Keratinocyte (primary cell): ENCODE results near the gene GTF3C1. TPM values are rescaled to one million over a fixed set of nuclear protein-coding genes. Genes with fewer than 3 reads are reported as not detected.

Experiments used
- DNase-seq: peaks from one replicate; pipeline ENCODE4 v3.0.0-alpha.2; 2011; ENCODE audit warnings: low read depth, missing footprints, low spot score
- FAIRE-seq: peaks from 2 replicates; lab custom pipeline; 2011; peaks lifted over from hg19 to GRCh38; lab: Jason Lieb, UNC
- H2AFZ ChIP-seq: 2 replicates; pipeline ENCODE4 v1.6.0; 2012; ENCODE audit warnings: low read length, control low read depth, inconsistent platforms; ENCODE audit not compliant: control insufficient read depth
- H3K27ac ChIP-seq: 2 replicates; pipeline ENCODE4 v1.5.1; 2011; ENCODE audit warnings: low read length; ENCODE audit not compliant: control insufficient read depth, insufficient read depth
- H3K27me3 ChIP-seq: 3 replicates; pipeline ENCODE4 v1.6.0; 2011; ENCODE audit warnings: low read length; ENCODE audit not compliant: control insufficient read depth, insufficient read depth; ENCODE audit errors: extremely low read depth
- H3K36me3 ChIP-seq, 2 experiments: 2 replicates in 1 of 2; 3 replicates in 1 of 2; pipeline ENCODE4 v1.5.1; 2011; ENCODE audit warnings: low read length in 2 of 2, mild to moderate bottlenecking in 1 of 2; ENCODE audit not compliant: control insufficient read depth in 2 of 2, insufficient read depth in 2 of 2; ENCODE audit errors: extremely low read depth in 1 of 2
- H3K4me1 ChIP-seq: 3 replicates; pipeline ENCODE4 v1.5.1; 2011; ENCODE audit warnings: low read length; ENCODE audit not compliant: control insufficient read depth, insufficient read depth; ENCODE audit errors: extremely low read depth
- H3K4me2 ChIP-seq: 3 replicates; pipeline ENCODE4 v1.6.0; 2011; ENCODE audit warnings: low read depth, low read length; ENCODE audit not compliant: control insufficient read depth, insufficient read depth; ENCODE audit errors: extremely low read depth
- H3K4me3 ChIP-seq, 3 experiments: fragments of 200-600 bp in 1 of 3; sonication (generic) in 1 of 3; 2 replicates in 2 of 3; 3 replicates in 1 of 3; pipeline ENCODE4 v1.5.1; 2011 to 2016; ENCODE audit warnings: low read length in 3 of 3, mild to moderate bottlenecking in 3 of 3, control low read depth in 2 of 3, inconsistent platforms in 1 of 3, low read depth in 1 of 3, mixed read lengths in 1 of 3, mixed run types in 1 of 3, moderate library complexity in 1 of 3; ENCODE audit not compliant: control insufficient read depth in 2 of 3, insufficient read depth in 2 of 3; ENCODE audit errors: extremely low read depth in 1 of 3
- H3K79me2 ChIP-seq: 2 replicates; pipeline ENCODE4 v1.6.0; 2012; ENCODE audit warnings: low read length; ENCODE audit not compliant: control insufficient read depth, insufficient read depth
- H3K9ac ChIP-seq: 3 replicates; pipeline ENCODE4 v1.6.0; 2011; ENCODE audit warnings: low read length; ENCODE audit not compliant: control insufficient read depth, insufficient read depth; ENCODE audit errors: extremely low read depth
- H3K9me1 ChIP-seq: 3 replicates; pipeline ENCODE4 v1.6.0; 2011; ENCODE audit warnings: low read length; ENCODE audit not compliant: control insufficient read depth, insufficient read depth; ENCODE audit errors: extremely low read depth
- H3K9me3 ChIP-seq: 2 replicates; pipeline ENCODE4 v1.5.1; 2012; ENCODE audit warnings: low read depth, low read length; ENCODE audit not compliant: control insufficient read depth
- H4K20me1 ChIP-seq: 3 replicates; pipeline ENCODE4 v1.6.0; 2011; ENCODE audit warnings: low read length; ENCODE audit not compliant: control insufficient read depth, insufficient read depth; ENCODE audit errors: extremely low read depth
- EZH2 ChIP-seq: IDR thresholded peaks from one replicate; pipeline ENCODE4 v1.6.1; 2012; ENCODE audit warnings: inconsistent platforms, mild to moderate bottlenecking, low read length, moderate library complexity
- dilution Hi-C: fragments of 300-500 bp; cut with MboI; formaldehyde crosslinking; loops from one replicate; pipeline ENCODE4 v1.7.0; 2020; ENCODE audit warnings: low sequenced_read_pairs; ENCODE audit not compliant: extremely low pct_ligation_motif_present
- polyA plus RNA-seq, 5 experiments: library from polyadenylated mRNA; depleted of rRNA in 3 of 5; stranded (reverse) in 3 of 5; stranded (forward) in 1 of 5; unstranded in 1 of 5; fragments of >200 nt; gene quantifications; 1 replicate in 1 of 5; 2 replicates in 3 of 5; 3 replicates in 1 of 5; pipeline versions ENCODE4 v1.2.1 to v1.2.3, GENCODE V29; 2011 to 2012; ENCODE audit warnings: missing spikeins in 2 of 5, low read depth in 1 of 5, low replicate concordance in 1 of 5
- TF ChIP-seq, protein P1 (sequence below), 3 experiments: IDR thresholded peaks in 1 of 3; conservative IDR thresholded peaks in 1 of 3; optimal IDR thresholded peaks in 1 of 3; 2 replicates in 2 of 3; 3 replicates in 1 of 3; pipeline versions ENCODE3 to v1.5.1; 2011; ENCODE audit warnings: low read length in 3 of 3, mild to moderate bottlenecking in 3 of 3, moderate library complexity in 2 of 3, control low read depth in 1 of 3, inconsistent platforms in 1 of 3; ENCODE audit not compliant: insufficient read depth in 2 of 3; ENCODE audit errors: extremely low read depth in 1 of 3

The GTF3C1 gene
- polyA plus RNA-seq, 1 donor (not counting 4 experiments of a cell fraction or from before 2014, with no cell fraction given), result 23.5 TPM

- FAIRE-seq (no peak), DNase-seq (no peak)
- no peaks in the 10 kb centered on the region for H4K20me1 ChIP-seq
- H2AFZ ChIP-seq, result no peak overlapping the region
- H3K4me1 ChIP-seq, result peaks cover 21% of the 10 kb centered on the region
- H3K9ac ChIP-seq, result no peak overlapping the region
- no peak overlapping the region for H3K4me3 ChIP-seq
- dilution Hi-C loops, result no loop called here
- no peak overlapping the region for H3K4me2 ChIP-seq
- peaks cover 0 to 12% of the 10 kb centered on the region in 2 experiments for H3K36me3 ChIP-seq
- no peaks in the 10 kb centered on the region for H3K9me3 ChIP-seq
- H3K27me3 ChIP-seq, result no peaks in the 10 kb centered on the region
- peaks cover 7% of the 10 kb centered on the region for H3K9me1 ChIP-seq
- H3K27ac ChIP-seq, result no peak overlapping the region
- H3K79me2 ChIP-seq, result no peaks in the 10 kb centered on the region
- TF ChIP-seq, protein P1, sequence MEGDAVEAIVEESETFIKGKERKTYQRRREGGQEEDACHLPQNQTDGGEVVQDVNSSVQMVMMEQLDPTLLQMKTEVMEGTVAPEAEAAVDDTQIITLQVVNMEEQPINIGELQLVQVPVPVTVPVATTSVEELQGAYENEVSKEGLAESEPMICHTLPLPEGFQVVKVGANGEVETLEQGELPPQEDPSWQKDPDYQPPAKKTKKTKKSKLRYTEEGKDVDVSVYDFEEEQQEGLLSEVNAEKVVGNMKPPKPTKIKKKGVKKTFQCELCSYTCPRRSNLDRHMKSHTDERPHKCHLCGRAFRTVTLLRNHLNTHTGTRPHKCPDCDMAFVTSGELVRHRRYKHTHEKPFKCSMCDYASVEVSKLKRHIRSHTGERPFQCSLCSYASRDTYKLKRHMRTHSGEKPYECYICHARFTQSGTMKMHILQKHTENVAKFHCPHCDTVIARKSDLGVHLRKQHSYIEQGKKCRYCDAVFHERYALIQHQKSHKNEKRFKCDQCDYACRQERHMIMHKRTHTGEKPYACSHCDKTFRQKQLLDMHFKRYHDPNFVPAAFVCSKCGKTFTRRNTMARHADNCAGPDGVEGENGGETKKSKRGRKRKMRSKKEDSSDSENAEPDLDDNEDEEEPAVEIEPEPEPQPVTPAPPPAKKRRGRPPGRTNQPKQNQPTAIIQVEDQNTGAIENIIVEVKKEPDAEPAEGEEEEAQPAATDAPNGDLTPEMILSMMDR (optimal IDR thresholded peaks at IDR 0.05 in 1 of 3, IDR thresholded peaks at IDR 0.05 in 1 of 3, conservative IDR thresholded peaks at IDR 0.05 in 1 of 3; ENCODE audit: extremely low read depth in 1 of 3, insufficient read depth in 2 of 3, low read length in 3 of 3), result no peak
- TF ChIP-seq EZH2, result no peak
Measured at GRCh38 chr16:27576729-27577128, 27.0 kb upstream of the GTF3C1 start.

DNA sequence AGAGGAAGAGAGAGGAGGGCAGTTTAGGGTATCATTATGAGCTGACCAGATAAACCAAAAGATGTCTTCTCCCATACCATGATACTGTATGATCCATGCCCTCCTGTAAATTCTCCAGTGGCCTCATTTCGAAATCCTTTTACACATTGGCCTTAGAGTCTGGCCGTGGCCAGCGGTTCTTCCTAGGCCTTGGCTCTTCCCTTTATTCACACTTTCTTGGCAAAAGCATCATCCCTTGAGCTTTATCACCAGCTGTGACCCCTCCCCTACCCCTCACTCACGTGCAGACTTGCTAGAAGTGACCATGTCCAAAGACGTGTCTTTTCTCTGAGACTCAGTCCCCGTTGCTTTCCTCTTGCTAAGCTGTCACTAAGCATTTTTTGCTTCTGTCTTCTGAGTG, 23.0 kb upstream of the GTF3C1 start:
- Histone ChIP-seq H3K9me3 (no peaks in the 10 kb centered on the region), H3K9ac (no peak overlapping the region), H2AFZ (no peak overlapping the region), H3K36me3 (peaks cover 3 to 12% of the 10 kb centered on the region in 2 experiments), H3K9me1 (no peaks in the 10 kb centered on the region), H3K4me2 (no peak overlapping the region), H3K79me2 (no peaks in the 10 kb centered on the region), H3K4me3 (no peak overlapping the region), H3K27me3 (no peaks in the 10 kb centered on the region), H3K27ac (no peak overlapping the region), H3K4me1 (no peaks in the 10 kb centered on the region), H4K20me1 (no peaks in the 10 kb centered on the region)
- no peak for FAIRE-seq
- TF ChIP-seq, protein P1 (optimal IDR thresholded peaks at IDR 0.05 in 1 of 3, IDR thresholded peaks at IDR 0.05 in 1 of 3, conservative IDR thresholded peaks at IDR 0.05 in 1 of 3; ENCODE audit: extremely low read depth in 1 of 3, insufficient read depth in 2 of 3, low read length in 3 of 3), result no peak
- TF ChIP-seq EZH2, result no peak
- dilution Hi-C loops, result no loop called here
- no peak for DNase-seq
